HG03439 (cell line): Measurements from ENCODE around the gene RAB3IL1.
"Not testable (repeated sequence)": the region's sequence is repeated elsewhere in the genome, so short reads cannot be mapped to it uniquely, and the experiment has no call there.

ENCODE experiments used
- ATAC-seq: cut with Tn5 transposase; IDR thresholded peaks from one replicate; pipeline ENCODE4 v1.9.1; 2021; ENCODE audit warnings: mild to moderate bottlenecking, moderate library complexity; ENCODE audit not compliant: unreplicated experiment

The RAB3IL1 gene, protein sequence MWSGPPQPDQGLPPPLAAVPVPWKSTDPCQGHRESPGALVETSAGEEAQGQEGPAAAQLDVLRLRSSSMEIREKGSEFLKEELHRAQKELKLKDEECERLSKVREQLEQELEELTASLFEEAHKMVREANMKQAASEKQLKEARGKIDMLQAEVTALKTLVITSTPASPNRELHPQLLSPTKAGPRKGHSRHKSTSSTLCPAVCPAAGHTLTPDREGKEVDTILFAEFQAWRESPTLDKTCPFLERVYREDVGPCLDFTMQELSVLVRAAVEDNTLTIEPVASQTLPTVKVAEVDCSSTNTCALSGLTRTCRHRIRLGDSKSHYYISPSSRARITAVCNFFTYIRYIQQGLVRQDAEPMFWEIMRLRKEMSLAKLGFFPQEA

DNA sequence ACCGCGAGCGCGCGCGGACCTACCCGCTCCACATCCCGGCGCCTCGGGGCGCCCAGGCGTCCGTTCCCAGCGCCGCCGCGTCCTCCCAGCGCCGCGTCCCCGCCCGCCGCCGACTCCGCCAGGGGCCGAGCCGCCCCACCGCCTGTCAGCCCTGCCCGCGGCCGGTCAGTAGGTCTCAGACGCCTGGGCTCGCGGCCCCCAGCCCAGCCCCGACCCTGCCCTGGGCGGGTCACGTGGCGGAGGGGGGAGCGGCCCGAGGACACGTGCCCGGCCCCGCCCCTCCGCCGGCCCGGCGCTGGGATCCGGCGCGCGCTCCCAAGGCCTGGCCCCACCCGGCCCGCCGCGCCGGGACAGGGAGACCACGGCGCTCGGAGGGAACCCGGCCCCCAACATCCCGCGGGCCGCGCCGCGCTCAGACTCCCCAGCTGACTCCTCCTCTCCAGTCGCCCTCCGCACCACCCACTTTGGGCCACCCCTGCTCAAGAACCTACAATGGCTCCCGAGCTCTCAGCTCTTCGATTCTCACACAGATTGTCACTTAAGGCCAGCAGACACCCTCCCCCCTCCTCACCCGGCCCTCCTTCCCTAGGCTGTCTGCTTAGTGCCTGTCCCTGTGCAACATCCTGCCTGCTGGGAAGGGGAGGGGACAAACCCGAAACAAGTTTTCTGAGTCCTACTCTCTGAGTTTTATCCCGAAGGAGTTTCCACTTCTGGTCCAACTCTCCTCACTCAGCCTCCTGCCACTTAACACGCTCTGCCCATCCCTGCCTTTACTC lies at the start of gene RAB3IL1:
RAB3IL1 (minus strand) TSS at position 233 of the 776 bp plus-strand sequence; CDS start at position 34, 199 bp downstream.
- no peak for ATAC-seq

DNA sequence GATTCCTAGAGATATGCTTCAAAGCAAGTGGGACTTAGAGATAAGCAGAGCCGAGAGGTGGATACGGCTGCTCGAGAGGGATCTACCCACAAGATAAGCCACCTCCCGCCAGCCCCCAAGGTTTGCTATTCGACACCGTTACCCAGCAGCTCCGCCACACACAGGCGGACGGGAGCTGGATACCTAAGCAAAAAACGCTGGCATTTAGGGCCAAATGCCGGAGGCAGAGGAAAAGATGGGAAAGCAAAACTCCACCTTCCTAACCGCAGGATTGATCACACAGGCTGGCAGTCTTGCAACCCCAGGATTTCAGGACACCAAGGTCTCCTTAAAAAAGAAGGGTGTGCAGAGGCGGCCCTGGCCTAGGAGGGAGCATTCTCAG lies 49.4 kb upstream of the RAB3IL1 start:
- no peak for ATAC-seq

- ATAC-seq = not testable (repeated sequence)
Measured at GRCh38 chr11:61964666-61965271, 47.4 kb upstream of the RAB3IL1 start.

DNA sequence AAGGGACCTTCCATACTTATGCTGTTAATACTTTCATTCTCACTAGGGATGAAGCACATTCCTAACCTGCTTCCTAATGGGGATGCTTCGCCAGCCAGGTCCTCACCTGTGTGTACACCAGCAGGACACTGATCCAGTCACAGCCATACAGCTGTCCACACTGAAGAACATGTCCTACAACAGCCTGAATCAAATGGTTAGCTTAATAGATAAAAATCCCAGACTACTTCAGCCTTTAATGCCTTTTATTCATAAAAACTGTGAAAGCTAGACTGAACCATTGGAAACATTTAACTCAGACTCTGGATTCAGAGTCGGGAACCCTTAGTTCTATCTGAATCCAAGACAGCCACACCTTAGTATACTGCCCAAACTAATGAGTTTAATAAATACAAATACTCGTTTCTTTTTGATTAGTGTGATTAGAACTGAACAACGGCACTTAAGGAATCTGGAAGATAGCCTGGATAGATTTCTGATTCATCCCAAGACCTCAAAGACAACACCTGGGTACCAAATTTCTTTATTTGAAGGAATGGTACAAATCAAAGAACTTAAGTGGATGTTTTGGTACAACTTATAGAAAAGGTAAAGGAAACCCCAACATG lies 46.8 kb upstream of the RAB3IL1 start:
- ATAC-seq = no peak

DNA sequence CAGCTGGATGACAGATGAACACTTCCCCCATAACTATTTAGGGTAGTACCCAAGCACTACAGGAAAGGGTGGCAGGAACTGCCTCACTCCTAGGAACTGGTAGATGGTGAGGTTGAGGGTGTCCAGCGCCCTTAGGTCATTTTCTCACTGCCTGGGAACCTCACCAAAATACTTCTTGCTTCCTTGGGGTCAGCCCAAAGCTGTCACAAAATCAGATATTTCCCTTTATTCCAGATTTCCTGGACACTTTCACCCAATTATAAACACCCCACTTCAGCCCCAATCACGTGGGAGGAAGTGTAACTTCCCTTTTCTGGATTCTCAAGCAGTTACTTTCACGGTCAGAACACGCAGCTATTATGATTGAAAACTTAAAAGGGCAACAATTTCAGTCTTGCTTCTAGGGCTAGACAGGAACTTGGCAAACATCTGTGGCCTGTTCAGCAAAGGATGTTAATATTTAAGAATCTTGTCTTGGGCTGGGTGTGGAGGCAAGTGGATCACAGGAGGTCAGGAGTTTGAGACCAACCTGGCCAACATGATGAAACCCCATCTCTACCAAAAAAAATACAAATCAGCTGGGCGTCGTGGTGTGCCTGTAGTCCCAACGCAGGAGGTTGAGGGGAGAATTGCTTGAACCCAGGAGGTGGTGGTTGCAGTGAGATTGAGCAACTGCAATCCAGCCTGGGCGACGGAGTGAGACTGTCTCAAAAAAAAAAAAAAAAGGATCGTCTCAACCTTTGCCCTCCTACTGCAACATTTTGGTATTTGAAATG lies 46.1 kb upstream of the RAB3IL1 start:
- ATAC-seq = no peak

- ATAC-seq = no peak
Measured at GRCh38 chr11:61963016-61963281, 45.6 kb upstream of the RAB3IL1 start.

DNA sequence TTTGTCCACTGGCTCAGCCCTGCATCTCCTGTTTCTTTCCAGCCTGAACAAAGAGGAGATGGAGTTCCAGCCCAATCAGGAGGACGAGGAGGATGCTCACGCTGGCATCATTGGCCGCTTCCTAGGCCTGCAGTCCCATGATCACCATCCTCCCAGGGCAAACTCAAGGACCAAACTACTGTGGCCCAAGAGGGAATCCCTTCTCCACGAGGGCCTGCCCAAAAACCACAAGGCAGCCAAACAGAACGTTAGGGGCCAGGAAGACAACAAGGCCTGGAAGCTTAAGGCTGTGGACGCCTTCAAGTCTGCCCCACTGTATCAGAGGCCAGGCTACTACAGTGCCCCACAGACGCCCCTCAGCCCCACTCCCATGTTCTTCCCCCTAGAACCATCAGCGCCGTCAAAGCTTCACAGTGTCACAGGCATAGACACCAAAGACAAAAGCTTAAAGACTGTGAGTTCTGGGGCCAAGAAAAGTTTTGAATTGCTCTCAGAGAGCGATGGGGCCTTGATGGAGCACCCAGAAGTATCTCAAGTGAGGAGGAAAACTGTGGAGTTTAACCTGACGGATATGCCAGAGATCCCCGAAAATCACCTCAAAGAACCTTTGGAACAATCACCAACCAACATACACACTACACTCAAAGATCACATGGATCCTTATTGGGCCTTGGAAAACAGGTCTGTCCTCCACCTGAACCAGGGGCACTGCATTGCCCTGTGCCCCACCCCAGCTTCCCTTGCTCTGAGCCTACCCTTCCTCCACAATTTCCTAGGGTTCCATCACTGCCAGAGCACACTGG lies 45.0 kb upstream of the RAB3IL1 start:
- ATAC-seq = no peak

DNA sequence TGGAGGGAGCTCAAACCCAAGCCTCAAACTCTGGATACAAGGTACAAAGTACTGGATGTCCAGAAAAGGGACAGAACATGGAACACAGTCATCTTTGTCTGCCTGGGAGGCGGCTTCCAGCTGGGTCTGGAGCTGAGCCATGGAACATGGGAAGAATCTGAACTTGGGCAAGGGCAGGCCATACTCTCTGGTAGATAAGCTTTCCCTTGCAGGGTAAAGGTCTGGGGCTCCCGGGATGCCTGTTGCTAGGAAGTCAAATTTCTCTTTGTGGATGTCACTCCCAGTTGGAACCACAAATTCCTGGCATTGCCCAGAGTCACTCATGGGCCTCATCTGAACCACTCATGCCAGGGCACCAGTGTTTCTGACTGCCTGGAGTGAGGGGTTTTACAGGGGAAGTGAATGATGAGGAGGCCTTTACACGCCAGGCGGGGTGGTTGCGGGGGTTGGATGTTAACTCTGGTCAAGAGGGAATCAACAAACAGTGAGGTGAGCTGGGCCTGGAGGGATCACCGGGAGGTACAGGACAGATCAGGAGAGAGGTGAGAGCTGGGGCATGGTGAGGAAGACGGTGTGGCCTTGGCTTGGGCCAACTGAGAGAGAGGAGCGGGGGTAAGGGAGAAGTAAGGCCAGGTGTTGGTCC lies 44.3 kb upstream of the RAB3IL1 start:
- no peak for ATAC-seq

DNA sequence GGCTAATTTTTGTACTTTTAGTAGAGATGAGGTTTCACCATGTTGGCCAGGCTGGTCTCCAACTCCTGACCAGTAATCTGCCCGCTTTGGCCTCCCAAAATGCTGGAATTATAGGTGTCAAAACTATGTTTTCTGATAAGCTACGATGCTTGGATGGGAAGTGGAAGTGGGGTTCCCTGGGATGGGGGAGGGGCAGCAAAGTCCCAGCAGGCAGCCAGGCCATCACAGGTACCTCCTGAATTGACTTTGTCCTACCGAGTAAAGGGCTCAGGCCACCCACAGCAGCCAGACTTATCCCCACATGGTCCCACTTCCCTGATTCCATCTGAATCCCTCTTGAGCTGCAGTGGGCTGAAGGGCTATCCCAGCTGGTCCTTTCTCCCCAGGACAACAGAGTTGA lies 43.2 kb upstream of the RAB3IL1 start:
- ATAC-seq = no peak

DNA sequence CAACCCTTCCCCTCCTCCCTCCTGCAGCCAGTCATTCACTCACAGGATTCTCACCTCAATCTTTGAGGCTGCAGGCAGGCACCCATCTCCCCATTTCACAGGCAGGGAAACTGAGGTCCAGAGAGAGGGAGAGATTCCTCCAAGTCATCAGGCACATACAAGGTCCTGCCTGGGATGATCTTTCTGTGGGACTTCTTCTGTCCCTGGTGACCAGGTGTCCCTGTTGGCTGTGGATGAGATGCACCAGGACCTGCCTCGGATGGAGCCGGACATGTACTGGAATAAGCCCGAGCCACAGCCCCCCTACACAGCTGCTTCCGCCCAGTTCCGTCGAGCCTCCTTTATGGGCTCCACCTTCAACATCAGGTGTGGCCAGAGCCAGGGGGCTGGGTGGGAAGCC lies 42.3 kb upstream of the RAB3IL1 start:
- no peak for ATAC-seq

- ATAC-seq = no peak
Measured at GRCh38 chr11:61959114-61959513, 41.7 kb upstream of the RAB3IL1 start.

GRCh38 chr11:61958590-61958989 lies 41.2 kb upstream of the RAB3IL1 start:
- ATAC-seq = no peak

- no peak for ATAC-seq
Measured at GRCh38 chr11:61957021-61957770, 39.8 kb upstream of the RAB3IL1 start.

DNA sequence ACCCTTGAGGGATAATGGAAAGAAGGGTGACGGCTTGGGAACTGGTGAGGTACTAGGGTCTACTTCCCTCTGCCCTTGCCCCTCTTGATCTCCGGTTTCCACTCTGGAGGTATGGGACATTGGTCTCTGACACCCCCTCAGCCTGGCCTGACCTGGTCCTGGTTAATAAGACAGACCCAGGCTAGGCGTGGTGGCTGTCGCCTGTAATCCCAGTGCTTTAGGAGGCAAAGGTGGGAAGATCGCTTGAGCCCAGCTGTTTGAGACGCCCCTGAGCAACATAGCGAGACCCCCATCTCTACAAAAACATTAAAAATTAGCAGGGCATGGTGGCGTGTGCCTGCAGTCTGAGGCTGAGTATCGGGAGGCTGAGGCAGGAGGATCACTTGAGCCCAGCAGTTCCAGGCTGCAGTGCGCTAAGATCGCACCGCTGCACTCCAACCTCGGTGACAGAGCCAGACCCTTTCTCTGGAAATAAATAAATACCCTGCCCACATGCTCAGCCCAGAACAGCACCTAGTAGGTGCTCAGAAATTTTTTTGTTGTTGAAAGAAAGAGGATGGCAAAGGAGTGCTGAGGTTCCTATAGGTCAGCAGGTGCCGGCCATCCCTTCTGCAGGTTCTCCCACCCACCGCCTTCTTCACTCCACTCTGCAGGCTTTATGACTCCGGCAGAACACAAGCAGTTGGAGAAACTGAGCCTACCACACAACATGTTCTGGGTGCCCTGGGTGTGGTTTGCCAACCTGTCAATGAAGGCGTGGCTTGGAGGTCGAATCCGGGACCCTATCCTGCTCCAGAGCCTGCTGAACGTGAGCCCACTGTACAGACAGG lies 39.0 kb upstream of the RAB3IL1 start:
- no peak for ATAC-seq

GRCh38 chr11:61955422-61956135 lies 38.2 kb upstream of the RAB3IL1 start:
- no peak for ATAC-seq

DNA sequence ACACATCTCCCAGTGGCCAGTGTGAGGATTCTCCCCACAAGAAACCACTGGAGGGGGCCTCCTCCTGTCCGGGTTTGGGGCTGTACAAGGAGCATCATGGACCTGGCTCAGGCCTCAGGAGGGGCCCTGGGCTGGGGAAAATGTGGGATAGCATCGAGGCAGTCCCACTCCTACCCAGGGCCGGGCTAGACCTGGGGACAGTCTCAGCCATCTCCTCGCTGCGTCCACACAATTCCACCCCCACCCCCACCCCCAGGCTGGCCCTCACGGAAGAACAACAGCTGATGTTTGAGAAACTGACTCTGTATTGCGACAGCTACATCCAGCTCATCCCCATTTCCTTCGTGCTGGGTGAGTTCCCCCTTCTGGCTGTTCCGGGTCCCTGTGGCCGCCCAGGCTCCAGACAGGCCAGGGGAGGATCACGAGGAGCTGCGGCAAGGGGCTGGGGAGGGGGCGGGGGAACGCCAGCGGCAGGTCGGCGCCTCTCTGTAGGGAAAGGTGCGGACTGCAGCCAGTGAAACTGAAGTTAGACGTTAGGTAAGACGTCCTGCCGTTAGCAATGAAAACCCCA lies 37.6 kb upstream of the RAB3IL1 start:
- no peak for ATAC-seq
